Measurements from ENCODE around the gene CDK8. TPM values are rescaled to one million over a fixed set of nuclear protein-coding genes. Genes with fewer than 3 reads are reported as not detected.

The CDK8 gene
- total and polyA plus RNA-seq, 2 donors (not counting 1 experiment from before 2014, with no cell fraction given): 17.7 to 19.7 TPM

- no peak for TF ChIP-seq EZH2 (IDR thresholded peaks at IDR 0.05; ENCODE audit: low read length, missing control alignments)
- TF ChIP-seq CTCF (conservative IDR thresholded peaks at IDR 0.05 in 1 of 2, IDR thresholded peaks at IDR 0.05 in 1 of 2; ENCODE audit: low read depth in 1 of 2, low read length in 2 of 2): no peak
- H4K20me1 ChIP-seq (ENCODE audit: control insufficient read depth, extremely low read depth, insufficient read depth, low read length): no peaks in the 10 kb centered on the region
- no peak overlapping the region for H3K9ac ChIP-seq (ENCODE audit: insufficient read depth, low read length)
- no peak overlapping the region for H3K27ac ChIP-seq (ENCODE audit: insufficient read depth, low read length)
- no peaks in the 10 kb centered on the region for H3K27me3 ChIP-seq (ENCODE audit: control insufficient read depth, insufficient read depth, low read length)
- no peak overlapping the region for H3K4me2 ChIP-seq (ENCODE audit: extremely low read depth, insufficient read depth, low read length)
- no peak overlapping the region for H3K4me3 ChIP-seq (replicated peaks in 1 of 4; ENCODE audit: control extremely low read depth in 1 of 4, insufficient read depth in 1 of 4, low read depth in 3 of 4, low read length in 4 of 4)
- no peaks in the 10 kb centered on the region for H3K4me1 ChIP-seq (ENCODE audit: control insufficient read depth, extremely low read depth, insufficient read depth, low read length)
- no peaks in the 10 kb centered on the region for H3K36me3 ChIP-seq (ENCODE audit: control insufficient read depth, insufficient read depth, low read length)
- H3K79me2 ChIP-seq (ENCODE audit: control insufficient read depth, insufficient read depth, low read length): no peaks in the 10 kb centered on the region
- H2AFZ ChIP-seq (ENCODE audit: low read length): no peak overlapping the region
- peak in 1 of 2 donors; percentile 87 for DNase-seq (ENCODE audit: low read depth in 2 of 2)
- H3K9me3 ChIP-seq (ENCODE audit: control insufficient read depth, insufficient read depth, low read depth, low read length): no peaks in the 10 kb centered on the region
Observed at GRCh38 chr13:26442541-26442940, 188.6 kb downstream of the CDK8 start.

GRCh38 chr13:26445092-26445491 is 191.2 kb downstream of the CDK8 start:
- no peak for DNase-seq (ENCODE audit: low read depth in 2 of 2)
- H3K36me3 ChIP-seq (ENCODE audit: control insufficient read depth, insufficient read depth, low read length): no peaks in the 10 kb centered on the region
- H4K20me1 ChIP-seq (ENCODE audit: control insufficient read depth, extremely low read depth, insufficient read depth, low read length): no peaks in the 10 kb centered on the region
- H3K9ac ChIP-seq (ENCODE audit: insufficient read depth, low read length): no peak overlapping the region
- TF ChIP-seq CTCF (conservative IDR thresholded peaks at IDR 0.05 in 1 of 2, IDR thresholded peaks at IDR 0.05 in 1 of 2; ENCODE audit: low read depth in 1 of 2, low read length in 2 of 2) (no peak), EZH2 (IDR thresholded peaks at IDR 0.05; ENCODE audit: low read length, missing control alignments) (no peak)
- H3K79me2 ChIP-seq (ENCODE audit: control insufficient read depth, insufficient read depth, low read length): no peaks in the 10 kb centered on the region
- no peaks in the 10 kb centered on the region for H3K27me3 ChIP-seq (ENCODE audit: control insufficient read depth, insufficient read depth, low read length)
- H3K9me3 ChIP-seq (ENCODE audit: control insufficient read depth, insufficient read depth, low read depth, low read length): no peaks in the 10 kb centered on the region
- H3K4me1 ChIP-seq (ENCODE audit: control insufficient read depth, extremely low read depth, insufficient read depth, low read length): no peaks in the 10 kb centered on the region
- H3K4me2 ChIP-seq (ENCODE audit: extremely low read depth, insufficient read depth, low read length): no peak overlapping the region
- no peak overlapping the region for H3K27ac ChIP-seq (ENCODE audit: insufficient read depth, low read length)
- no peak overlapping the region for H2AFZ ChIP-seq (ENCODE audit: low read length)
- H3K4me3 ChIP-seq (replicated peaks in 1 of 4; ENCODE audit: control extremely low read depth in 1 of 4, insufficient read depth in 1 of 4, low read depth in 3 of 4, low read length in 4 of 4): no peak overlapping the region

GRCh38 chr13:26446751-26447150 is 192.8 kb downstream of the CDK8 start:
- Histone ChIP-seq H3K4me1 (ENCODE audit: control insufficient read depth, extremely low read depth, insufficient read depth, low read length) (no peaks in the 10 kb centered on the region), H3K4me3 (replicated peaks in 1 of 4; ENCODE audit: control extremely low read depth in 1 of 4, insufficient read depth in 1 of 4, low read depth in 3 of 4, low read length in 4 of 4) (no peak overlapping the region), H3K27ac (ENCODE audit: insufficient read depth, low read length) (no peak overlapping the region), H3K36me3 (ENCODE audit: control insufficient read depth, insufficient read depth, low read length) (no peaks in the 10 kb centered on the region), H3K79me2 (ENCODE audit: control insufficient read depth, insufficient read depth, low read length) (no peaks in the 10 kb centered on the region), H3K4me2 (ENCODE audit: extremely low read depth, insufficient read depth, low read length) (no peak overlapping the region), H3K9me3 (ENCODE audit: control insufficient read depth, insufficient read depth, low read depth, low read length) (no peaks in the 10 kb centered on the region), H3K9ac (ENCODE audit: insufficient read depth, low read length) (no peak overlapping the region), H3K27me3 (ENCODE audit: control insufficient read depth, insufficient read depth, low read length) (no peaks in the 10 kb centered on the region), H4K20me1 (ENCODE audit: control insufficient read depth, extremely low read depth, insufficient read depth, low read length) (no peaks in the 10 kb centered on the region), H2AFZ (ENCODE audit: low read length) (no peak overlapping the region)
- DNase-seq (ENCODE audit: low read depth in 2 of 2): peak in 1 of 2 donors; percentile 19
- no peak for TF ChIP-seq EZH2 (IDR thresholded peaks at IDR 0.05; ENCODE audit: low read length, missing control alignments)
- TF ChIP-seq CTCF (conservative IDR thresholded peaks at IDR 0.05 in 1 of 2, IDR thresholded peaks at IDR 0.05 in 1 of 2; ENCODE audit: low read depth in 1 of 2, low read length in 2 of 2): no peak
